K562 (cell line): ENCODE results near the gene SAPCD1. TPM values are rescaled to one million over a fixed set of nuclear protein-coding genes. Genes with fewer than 3 reads are reported as not detected.

Experiments
- ATAC-seq: fragments of 200-7000 bp; cut with Tn5 transposase; 3 replicates; pipeline ENCODE4 v1.9.1; 2020; ENCODE audit warnings: moderate library complexity
- BruUV-seq: library from RNA; stranded (reverse); fragments of 400-500 nt; replicated peaks from 2 replicates; lab custom pipeline; 2021; lab: Mats Ljungman, UMichigan
- CTCF ChIA-PET: fragments of 300-600 bp; formaldehyde crosslinking; extraction: SDS; loops from one replicate; lab custom pipeline; 2021; ENCODE audit warnings: low intra/inter-chr PET ratio; lab: Yijun Ruan, JAX
- POLR2A ChIA-PET: fragments of 300-600, 350-650 bp; sonication (Branson Sonifier 250); formaldehyde crosslinking; extraction: SDS; loops from one replicate; lab custom pipeline; 2021; ENCODE audit warnings: antibody characterized with exemption, inconsistent platforms; lab: Yijun Ruan, JAX
- DNase-seq, 4 experiments: peaks; one replicate each; pipeline versions ENCODE4 v3.0.0 to v3.0.0-alpha.2; 2011 to 2018; ENCODE audit warnings: low spot score in 3 of 4, mixed read lengths in 3 of 4; ENCODE audit errors: extremely low read depth in 1 of 4
- FAIRE-seq: peaks from 2 replicates; lab custom pipeline; 2011; peaks lifted over from hg19 to GRCh38; lab: Jason Lieb, UNC
- H2AFZ ChIP-seq: 2 replicates; pipeline ENCODE4 v1.6.0; 2011; ENCODE audit warnings: low read depth, low read length, control low read depth, inconsistent platforms
- H3K27ac ChIP-seq: fragments of 200-600 bp; 3 replicates; pipeline ENCODE4 v1.8.0; 2011; ENCODE audit warnings: low read depth, mild to moderate bottlenecking, control low read depth, inconsistent platforms, low read length, moderate library complexity, mixed read lengths; ENCODE audit errors: extremely low read depth
- H3K27me3 ChIP-seq, 2 experiments: fragments of 300-600 bp in 1 of 2; 2 replicates in 1 of 2; 3 replicates in 1 of 2; pipeline versions ENCODE4 v1.6.0 to v1.8.0; 2011; ENCODE audit warnings: inconsistent platforms in 2 of 2, low read length in 2 of 2, mild to moderate bottlenecking in 1 of 2, mixed read lengths in 1 of 2, moderate library complexity in 1 of 2; ENCODE audit not compliant: control insufficient read depth in 2 of 2, insufficient read depth in 2 of 2
- H3K36me3 ChIP-seq: fragments of 300-600 bp; 3 replicates; pipeline ENCODE4 v1.8.0; 2011; ENCODE audit warnings: mild to moderate bottlenecking, low read length, inconsistent platforms; ENCODE audit not compliant: control insufficient read depth, insufficient read depth
- H3K4me1 ChIP-seq, 2 experiments: fragments of 200-600 bp in 1 of 2; replicated peaks in 1 of 2; 2 replicates in 1 of 2; 3 replicates in 1 of 2; pipeline versions ENCODE4 v1.5.1 to v1.8.0; 2011; ENCODE audit warnings: inconsistent platforms in 2 of 2, low read length in 2 of 2, mild to moderate bottlenecking in 1 of 2, mixed read lengths in 1 of 2, moderate library complexity in 1 of 2; ENCODE audit not compliant: control insufficient read depth in 2 of 2, insufficient read depth in 2 of 2
- H3K4me2 ChIP-seq: 2 replicates; pipeline ENCODE4 v1.6.1; 2011; ENCODE audit warnings: low read length, control low read depth, inconsistent platforms, mixed read lengths; ENCODE audit not compliant: insufficient read depth
- H3K4me3 ChIP-seq: fragments of 200-600 bp; sonication (generic), shearing (Covaris generic); 2 replicates; pipeline ENCODE4 v1.5.1; 2016; ENCODE audit warnings: control low read depth, inconsistent platforms
- H3K79me2 ChIP-seq: fragments of 200-600 bp; 3 replicates; pipeline ENCODE4 v1.8.0; 2011; ENCODE audit warnings: low read length, inconsistent platforms; ENCODE audit not compliant: control insufficient read depth, insufficient read depth
- H3K9ac ChIP-seq, 2 experiments: 2 replicates each; pipeline versions ENCODE4 v1.6.0 to v1.6.1; 2011; ENCODE audit warnings: low read depth in 2 of 2, low read length in 2 of 2, control low read depth in 1 of 2, inconsistent platforms in 1 of 2, mild to moderate bottlenecking in 1 of 2, mixed read lengths in 1 of 2; ENCODE audit not compliant: insufficient read depth in 1 of 2
- H3K9me1 ChIP-seq: one replicate; pipeline ENCODE4 v1.6.0; 2011; ENCODE audit warnings: inconsistent platforms, mild to moderate bottlenecking, low read length, moderate library complexity; ENCODE audit not compliant: control insufficient read depth, insufficient read depth
- H3K9me3 ChIP-seq: replicated peaks from 2 replicates; pipeline ENCODE4 v1.5.1; 2011; ENCODE audit warnings: low read depth, low read length, inconsistent platforms; ENCODE audit not compliant: control insufficient read depth, insufficient read depth
- H4K20me1 ChIP-seq: replicated peaks from 2 replicates; pipeline ENCODE4 v1.6.1; 2011; ENCODE audit warnings: low read length, inconsistent platforms, mixed read lengths; ENCODE audit not compliant: control insufficient read depth, insufficient read depth
- DIDO1 ChIP-seq: fragments of 450-650 bp; IDR thresholded peaks from 2 replicates; pipeline ENCODE4 v1.6.1; 2016; ENCODE audit warnings: low read depth, missing biosample characterization, missing genetic modification characterization
- FOXA1 ChIP-seq: fragments of 450-650 bp; IDR thresholded peaks from 2 replicates; pipeline ENCODE4 v1.6.1; 2016; ENCODE audit warnings: mild to moderate bottlenecking, borderline replicate concordance
- IFI16 ChIP-seq: fragments of 250-450 bp; sonication (Bioruptor Pico); IDR thresholded peaks from 2 replicates; pipeline ENCODE4 v2.1.2; 2022; ENCODE audit warnings: mild to moderate bottlenecking, inconsistent platforms
- MYBL2 ChIP-seq, 2 experiments: fragments of 450-650 bp in 1 of 2; sonication (generic) in 1 of 2; formaldehyde crosslinking in 1 of 2; IDR thresholded peaks; 2 replicates each; pipeline versions ENCODE4 v1.6.1 to v1.8.1; 2017 to 2022; ENCODE audit warnings: borderline replicate concordance in 1 of 2, inconsistent platforms in 1 of 2, low read depth in 1 of 2, mild to moderate bottlenecking in 1 of 2, missing genetic modification reagents in 1 of 2, moderate library complexity in 1 of 2
- PHF8 ChIP-seq: fragments of 200-600 bp; sonication (generic); IDR thresholded peaks from 2 replicates; pipeline ENCODE4 v1.6.1; 2012; ENCODE audit warnings: mixed run types, mild to moderate bottlenecking, inconsistent platforms, low read length, moderate library complexity, borderline replicate concordance
- POLR2A ChIP-seq: fragments of 450-650 bp; conservative IDR thresholded peaks from 2 replicates; pipeline ENCODE4 v1.6.1; 2016
- POLR2AphosphoS2 ChIP-seq: IDR thresholded peaks from 2 replicates; pipeline ENCODE4 v1.6.1; 2012; ENCODE audit warnings: low read length, improper control_type of control experiment
- POLR2B ChIP-seq: fragments of 450-650 bp; IDR thresholded peaks from 2 replicates; pipeline ENCODE4 v1.6.1; 2018; ENCODE audit warnings: low read depth; ENCODE audit not compliant: partially characterized antibody
- POLR2G ChIP-seq: fragments of 200-400 bp; formaldehyde crosslinking; IDR thresholded peaks from 2 replicates; pipeline ENCODE4 v1.6.1; 2017; ENCODE audit warnings: low read depth, mild to moderate bottlenecking, antibody characterized with exemption, low read length, moderate library complexity
- TEAD4 ChIP-seq, 2 experiments: sonication (generic) in 1 of 2; formaldehyde crosslinking in 1 of 2; IDR thresholded peaks; 2 replicates each; pipeline versions ENCODE4 v1.6.1 to v1.8.0; 2012 to 2022; ENCODE audit warnings: borderline replicate concordance in 1 of 2, inconsistent platforms in 1 of 2, low read length in 1 of 2, mild to moderate bottlenecking in 1 of 2, missing genetic modification reagents in 1 of 2
- ZBTB33 ChIP-seq: sonication (generic); formaldehyde crosslinking; IDR thresholded peaks from 2 replicates; pipeline ENCODE4 v1.8.1; 2023; ENCODE audit warnings: mild to moderate bottlenecking, missing genetic modification reagents
- ZNF134 ChIP-seq: fragments of 250-450 bp; sonication (Bioruptor Pico); conservative IDR thresholded peaks from 2 replicates; pipeline ENCODE4 v1.4.0; 2020
- ZNF584 ChIP-seq: fragments of 200-800 bp; sonication (Bioruptor generic); IDR thresholded peaks from 2 replicates; pipeline ENCODE4 v1.6.1; 2016; ENCODE audit warnings: low read depth, mild to moderate bottlenecking, missing genetic modification characterization, missing compliant biosample characterization
- WGBS: fragments of 100-300 bp; shearing (Covaris generic); methylation state at CpG from one replicate; pipeline ENCODE4 v1.1.6; 2016; ENCODE audit warnings: low coverage, mixed read lengths; ENCODE audit not compliant: insufficient coverage; ENCODE audit errors: missing lambda C conversion rate; 5-methylcytosine and 5-hydroxymethylcytosine counted together
- in situ Hi-C: fragments of 300-500 bp; cut with MboI; formaldehyde crosslinking; loops from 4 replicates; pipeline ENCODE4 v1.15.0; 2018; ENCODE audit warnings: inconsistent platforms, mixed read lengths
- intact Hi-C: fragments of 100-400 bp; cut with micrococcal nuclease; formaldehyde crosslinking; loops from 2 replicates; pipeline ENCODE4 v1.14.2; 2022
- polyA plus RNA-seq, 8 experiments: library from polyadenylated mRNA; depleted of rRNA in 4 of 8; stranded (reverse) in 5 of 8; unstranded in 3 of 8; fragments of >200 nt; fragmentation: Nextera tagmentation in 2 of 8; fragmentation: Illumina TruSeq in 1 of 8; extraction: Ambion mirVana in 2 of 8; extraction: Trizol in 1 of 8; gene quantifications; 2 replicates each; pipeline versions ENCODE4 v1.2.1 to v1.2.3, GENCODE V29; 2011 to 2014; ENCODE audit warnings: inconsistent platforms in 1 of 8, missing spikeins in 1 of 8
- total RNA-seq, 7 experiments: library from RNA; depleted of rRNA in 6 of 7; stranded (reverse); fragments of >200 nt in 6 of 7; fragmentation: Illumina TruSeq in 2 of 7; extraction: Trizol in 2 of 7; gene quantifications; 2 replicates each; pipeline versions ENCODE4 v1.2.1 to v1.2.3, GENCODE V29; 2011 to 2021; ENCODE audit warnings: low replicate concordance in 1 of 7
- TF ChIP-seq, protein P1 (sequence below): fragments of 250-450 bp; sonication (Bioruptor Pico); IDR thresholded peaks from 2 replicates; pipeline ENCODE4 v1.4.0; 2020; ENCODE audit warnings: mild to moderate bottlenecking, moderate library complexity

The SAPCD1 gene
- total and polyA plus RNA-seq, 9 of the 15 experiments (the other 6 are each of a cell fraction or from before 2014, with no cell fraction given), result 2.6 to 30.2 (median 7.4) TPM

DNA sequence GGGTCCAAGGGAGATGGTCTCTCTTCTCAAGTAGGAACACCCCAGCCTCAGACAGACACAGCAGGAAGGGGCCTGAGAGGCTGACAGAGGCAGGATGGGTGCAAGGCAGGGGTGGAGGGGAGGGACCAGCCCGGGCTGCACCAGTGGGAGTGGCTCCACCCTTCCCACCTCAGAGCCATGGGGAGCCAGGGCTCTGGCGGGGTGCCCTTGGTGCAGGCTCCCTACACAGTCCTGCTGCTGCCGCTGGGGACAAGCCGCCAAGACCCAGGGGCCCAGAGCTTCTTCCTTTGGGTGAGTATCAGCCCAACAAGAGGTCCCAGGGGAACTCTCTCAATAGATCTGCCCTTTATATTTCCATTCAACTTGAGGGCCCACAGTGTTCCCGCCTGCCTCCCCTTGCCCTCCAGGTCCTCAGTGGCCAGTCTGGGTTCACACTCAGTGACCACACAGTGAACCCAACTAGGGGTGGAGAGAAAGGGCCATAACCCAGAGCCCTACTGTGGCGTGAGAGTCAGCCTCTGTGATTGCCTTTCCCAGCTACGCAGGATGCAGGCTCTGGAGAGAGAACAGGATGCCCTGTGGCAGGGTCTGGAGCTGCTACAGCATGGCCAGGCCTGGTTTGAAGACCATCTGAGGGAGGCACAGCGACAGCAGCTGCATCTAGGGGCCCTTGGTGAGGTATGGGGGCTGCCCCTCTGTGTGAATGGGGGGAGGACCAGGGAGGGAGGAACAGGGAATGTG, 592 bp downstream of the SAPCD1 start:
- H3K9ac ChIP-seq, result peak overlapping the region in 1 of 2 experiments; percentile 40; a peak in 2 of 4 replicates
- ATAC-seq, result peak; percentile 56

More for the DNA sequence above, 592 bp downstream of the SAPCD1 start:
- Histone ChIP-seq H3K4me2 (no peak overlapping the region), H3K27me3 (no peaks in the 10 kb centered on the region), H4K20me1 (no peaks in the 10 kb centered on the region)
- POLR2A ChIA-PET, result interaction anchor here (1.3 to 4.6 kb wide), 3 partner anchors 9 to 25 kb away, joined by 5 to 29 read pairs (median 8); partner anchors contain the start of genes CLIC1 and MSH5
- peak; percentile 21 for TF ChIP-seq POLR2B
- TF ChIP-seq TEAD4 (IDR thresholded peaks at IDR 0.05; ENCODE audit: low read length), result no peak
- peak; percentile 32; the same call in 1 of the 2 replicates for TF ChIP-seq TEAD4 (CRISPR knock-in tag; IDR thresholded peaks at IDR 0.05; ENCODE audit: borderline replicate concordance)
- peak; percentile 85 for TF ChIP-seq ZBTB33 (CRISPR knock-in tag)
- TF ChIP-seq ZNF134 (CRISPR knock-in tag), result no peak
- no peak for TF ChIP-seq DIDO1 (tag)
- 0 out of 2 replicates have a peak, but pooled peaks have one; percentile 32 for TF ChIP-seq POLR2AphosphoS2
- TF ChIP-seq IFI16 (CRISPR knock-in tag), result no peak
- TF ChIP-seq FOXA1, result no peak
- no peak for TF ChIP-seq ZNF584 (CRISPR knock-in tag)
- TF ChIP-seq POLR2G, result peak; percentile 69
- TF ChIP-seq MYBL2 (IDR thresholded peaks at IDR 0.05; ENCODE audit: low read depth), result no peak
- no peak for TF ChIP-seq MYBL2 (CRISPR knock-in tag; IDR thresholded peaks at IDR 0.05; ENCODE audit: borderline replicate concordance)
- TF ChIP-seq PHF8, result no peak
- TF ChIP-seq, protein P1, sequence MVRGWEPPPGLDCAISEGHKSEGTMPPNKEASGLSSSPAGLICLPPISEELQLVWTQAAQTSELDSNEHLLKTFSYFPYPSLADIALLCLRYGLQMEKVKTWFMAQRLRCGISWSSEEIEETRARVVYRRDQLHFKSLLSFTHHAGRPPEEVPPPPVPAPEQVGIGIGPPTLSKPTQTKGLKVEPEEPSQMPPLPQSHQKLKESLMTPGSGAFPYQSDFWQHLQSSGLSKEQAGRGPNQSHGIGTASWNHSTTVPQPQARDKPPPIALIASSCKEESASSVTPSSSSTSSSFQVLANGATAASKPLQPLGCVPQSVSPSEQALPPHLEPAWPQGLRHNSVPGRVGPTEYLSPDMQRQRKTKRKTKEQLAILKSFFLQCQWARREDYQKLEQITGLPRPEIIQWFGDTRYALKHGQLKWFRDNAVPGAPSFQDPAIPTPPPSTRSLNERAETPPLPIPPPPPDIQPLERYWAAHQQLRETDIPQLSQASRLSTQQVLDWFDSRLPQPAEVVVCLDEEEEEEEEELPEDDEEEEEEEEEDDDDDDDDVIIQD (CRISPR knock-in tag), result no peak
- peak; percentile 50; the same call in 1 of the 2 replicates for TF ChIP-seq POLR2A
- TF ChIP-seq, all 486 proteins: peak for 6
- CTCF ChIA-PET, result no interaction called here
- Histone ChIP-seq H3K4me1 (peaks cover 0 to 20% of the 10 kb centered on the region in 2 experiments; a peak in 3 of 5 replicates), H2AFZ (no peak overlapping the region), H3K4me3 (no peak overlapping the region), H3K9me3 (no peaks in the 10 kb centered on the region), H3K36me3 (peaks cover 61% of the 10 kb centered on the region), H3K79me2 (no peaks in the 10 kb centered on the region), H3K27ac (no peak overlapping the region), H3K9me1 (no peaks in the 10 kb centered on the region)
- peak in 1 of 4 experiments; percentile 63 for DNase-seq
- BruUV-seq, result no TSS peak
- WGBS, result 60% methylated on average over 8 of the region's 8 CpGs
- intact Hi-C loops (no loop called here), in situ Hi-C loops (no loop called here)
- no peak for FAIRE-seq
